K562 (cell line): ENCODE data around the gene NOS1.

Experiments used
- MAFK ChIP-seq: IDR thresholded peaks from 2 replicates; pipeline ENCODE4 v1.6.1; 2011; ENCODE audit warnings: low read length, improper control_type of control experiment
- RBM25 ChIP-seq: fragments of 200-400 bp; formaldehyde crosslinking; IDR thresholded peaks from 2 replicates; pipeline ENCODE4 v1.6.1; 2018; ENCODE audit warnings: low read length, low read depth, moderate library complexity; ENCODE audit not compliant: severe bottlenecking
- TCF15 ChIP-seq: fragments of 250-450 bp; sonication (Bioruptor Pico); IDR thresholded peaks from 2 replicates; pipeline ENCODE4 v1.8.0; 2022; ENCODE audit warnings: moderate library complexity, mild to moderate bottlenecking, inconsistent platforms
- TF ChIP-seq, protein P1 (sequence below), 3 experiments: IDR thresholded peaks in 2 of 3; conservative IDR thresholded peaks in 1 of 3; 2 replicates each; pipeline ENCODE4 v1.5.1; 2011 to 2012; ENCODE audit warnings: low read length in 3 of 3, mild to moderate bottlenecking in 3 of 3, control low read depth in 2 of 3, improper control_type of control experiment in 1 of 3, inconsistent platforms in 1 of 3, low read depth in 1 of 3, mixed read lengths in 1 of 3, moderate library complexity in 1 of 3; ENCODE audit not compliant: insufficient read depth in 2 of 3

- no peak for TF ChIP-seq RBM25
- TF ChIP-seq MAFK, result no peak
- TF ChIP-seq TCF15 (CRISPR knock-in tag), result no peak
- TF ChIP-seq, protein P1, sequence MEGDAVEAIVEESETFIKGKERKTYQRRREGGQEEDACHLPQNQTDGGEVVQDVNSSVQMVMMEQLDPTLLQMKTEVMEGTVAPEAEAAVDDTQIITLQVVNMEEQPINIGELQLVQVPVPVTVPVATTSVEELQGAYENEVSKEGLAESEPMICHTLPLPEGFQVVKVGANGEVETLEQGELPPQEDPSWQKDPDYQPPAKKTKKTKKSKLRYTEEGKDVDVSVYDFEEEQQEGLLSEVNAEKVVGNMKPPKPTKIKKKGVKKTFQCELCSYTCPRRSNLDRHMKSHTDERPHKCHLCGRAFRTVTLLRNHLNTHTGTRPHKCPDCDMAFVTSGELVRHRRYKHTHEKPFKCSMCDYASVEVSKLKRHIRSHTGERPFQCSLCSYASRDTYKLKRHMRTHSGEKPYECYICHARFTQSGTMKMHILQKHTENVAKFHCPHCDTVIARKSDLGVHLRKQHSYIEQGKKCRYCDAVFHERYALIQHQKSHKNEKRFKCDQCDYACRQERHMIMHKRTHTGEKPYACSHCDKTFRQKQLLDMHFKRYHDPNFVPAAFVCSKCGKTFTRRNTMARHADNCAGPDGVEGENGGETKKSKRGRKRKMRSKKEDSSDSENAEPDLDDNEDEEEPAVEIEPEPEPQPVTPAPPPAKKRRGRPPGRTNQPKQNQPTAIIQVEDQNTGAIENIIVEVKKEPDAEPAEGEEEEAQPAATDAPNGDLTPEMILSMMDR (IDR thresholded peaks at IDR 0.05 in 2 of 3, conservative IDR thresholded peaks at IDR 0.05 in 1 of 3; ENCODE audit: insufficient read depth in 2 of 3, low read depth in 1 of 3, low read length in 3 of 3), result no peak
Measured at GRCh38 chr12:117190210-117190781, 171.1 kb downstream of the NOS1 start, which contains the start of gene FBXO21.
